Liver (tissue), 9 donors: ENCODE measurements around the gene ZP4. TPM values are rescaled to one million over a fixed set of nuclear protein-coding genes. Genes with fewer than 3 reads are reported as not detected.

Experiments used
- DNase-seq: peaks from one replicate; pipeline ENCODE4 v3.0.0-alpha.2; 2017; ENCODE audit warnings: low spot score
- H3K27ac ChIP-seq, 2 donors: one replicate each; pipeline ENCODE4 v1.7.0; 2013; ENCODE audit warnings: inconsistent platforms in 2 of 2, low read length in 2 of 2, control low read depth in 1 of 2, low read depth in 1 of 2, mild to moderate bottlenecking in 1 of 2
- H3K27me3 ChIP-seq, 4 donors: one replicate each; pipeline versions ENCODE4 v1.6.1 to v1.7.0; 2013; ENCODE audit warnings: low read length in 3 of 4, inconsistent platforms in 1 of 4, mild to moderate bottlenecking in 1 of 4, moderate library complexity in 1 of 4; ENCODE audit not compliant: control insufficient read depth in 4 of 4, insufficient read depth in 4 of 4
- H3K36me3 ChIP-seq, 4 donors: one replicate each; pipeline versions ENCODE4 v1.6.1 to v1.7.0; 2013; ENCODE audit warnings: low read length in 3 of 4, mild to moderate bottlenecking in 3 of 4, low read depth in 1 of 4, moderate library complexity in 1 of 4; ENCODE audit not compliant: control insufficient read depth in 4 of 4, insufficient read depth in 3 of 4
- H3K4me1 ChIP-seq, 4 donors: one replicate each; pipeline versions ENCODE4 v1.6.1 to v1.7.0; 2013; ENCODE audit warnings: low read length in 3 of 4, mild to moderate bottlenecking in 3 of 4, moderate library complexity in 1 of 4; ENCODE audit not compliant: control insufficient read depth in 4 of 4, insufficient read depth in 4 of 4
- H3K4me3 ChIP-seq, 3 donors: one replicate each; pipeline versions ENCODE4 v1.6.1 to v1.7.0; 2013; ENCODE audit warnings: low read length in 3 of 3, control low read depth in 1 of 3, low read depth in 1 of 3, mild to moderate bottlenecking in 1 of 3
- H3K9ac ChIP-seq, 2 donors: one replicate each; pipeline ENCODE4 v1.7.0; 2013; ENCODE audit warnings: low read length in 2 of 2, mild to moderate bottlenecking in 2 of 2, moderate library complexity in 2 of 2, control low read depth in 1 of 2, low read depth in 1 of 2
- H3K9me3 ChIP-seq, 4 donors: one replicate each; pipeline versions ENCODE4 v1.6.1 to v1.7.0; 2013; ENCODE audit warnings: low read length in 3 of 4; ENCODE audit not compliant: control insufficient read depth in 4 of 4
- ATF3 ChIP-seq: IDR thresholded peaks from 2 replicates; pipeline ENCODE4 v1.6.1; 2016; ENCODE audit warnings: antibody characterized with exemption
- EGR1 ChIP-seq, 2 donors: IDR thresholded peaks; 2 replicates each; pipeline ENCODE4 v1.6.1; 2016 to 2018; ENCODE audit warnings: antibody characterized with exemption in 2 of 2, low read depth in 2 of 2
- FOXA1 ChIP-seq: IDR thresholded peaks from 2 replicates; pipeline ENCODE4 v1.6.1; 2016; ENCODE audit warnings: antibody characterized with exemption
- FOXA2 ChIP-seq: IDR thresholded peaks from 2 replicates; pipeline ENCODE4 v1.6.1; 2016; ENCODE audit warnings: antibody characterized with exemption
- GABPA ChIP-seq, 2 donors: IDR thresholded peaks in 1 of 2; conservative IDR thresholded peaks in 1 of 2; 2 replicates each; pipeline ENCODE4 v1.6.1; 2016; ENCODE audit warnings: antibody characterized with exemption in 2 of 2, mild to moderate bottlenecking in 1 of 2, moderate library complexity in 1 of 2
- HNF4A ChIP-seq, 2 donors: conservative IDR thresholded peaks; 2 replicates each; pipeline ENCODE4 v1.6.1; 2016; ENCODE audit warnings: antibody characterized with exemption in 2 of 2, mild to moderate bottlenecking in 2 of 2
- HNF4G ChIP-seq: IDR thresholded peaks from 2 replicates; pipeline ENCODE4 v1.6.1; 2016; ENCODE audit warnings: antibody characterized with exemption
- NR2F2 ChIP-seq: IDR thresholded peaks from 2 replicates; pipeline ENCODE4 v1.6.1; 2016; ENCODE audit warnings: antibody characterized with exemption
- RAD21 ChIP-seq, 2 donors: IDR thresholded peaks; 2 replicates each; pipeline ENCODE4 v1.6.1; 2016; ENCODE audit warnings: antibody characterized with exemption in 2 of 2, mild to moderate bottlenecking in 2 of 2
- REST ChIP-seq: IDR thresholded peaks from 2 replicates; pipeline ENCODE4 v1.6.1; 2016; ENCODE audit warnings: antibody characterized with exemption, mild to moderate bottlenecking
- RXRA ChIP-seq, 2 donors: IDR thresholded peaks; 2 replicates each; pipeline ENCODE4 v1.6.1; 2017 to 2018; ENCODE audit warnings: antibody characterized with exemption in 2 of 2, mild to moderate bottlenecking in 1 of 2
- SP1 ChIP-seq: IDR thresholded peaks from 2 replicates; pipeline ENCODE4 v1.6.1; 2018; ENCODE audit warnings: antibody characterized with exemption, mild to moderate bottlenecking
- TAF1 ChIP-seq: conservative IDR thresholded peaks from 2 replicates; pipeline ENCODE4 v1.6.1; 2016; ENCODE audit warnings: antibody characterized with exemption, mild to moderate bottlenecking
- YY1 ChIP-seq: IDR thresholded peaks from 2 replicates; pipeline ENCODE4 v1.6.1; 2016; ENCODE audit warnings: antibody characterized with exemption, mild to moderate bottlenecking
- ZBTB33 ChIP-seq: IDR thresholded peaks from 2 replicates; pipeline ENCODE4 v1.6.1; 2016; ENCODE audit warnings: antibody characterized with exemption
- WGBS: extraction: QIAGEN DNeasy Blood & Tissue Kit; methylation state at CpG from one replicate; pipeline ENCODE4 v1.1.7; 2013; 5-methylcytosine and 5-hydroxymethylcytosine counted together
- polyA plus RNA-seq, 2 donors: library from polyadenylated mRNA; stranded (reverse) in 1 of 2; unstranded in 1 of 2; fragments of 200-250 nt in 1 of 2; fragments of >200 nt in 1 of 2; fragmentation: Nextera tagmentation in 1 of 2; extraction: Ambion mirVana in 1 of 2; gene quantifications; one replicate each; pipeline versions ENCODE4 v1.2.1 to v1.2.3, GENCODE V29; 2013 to 2015
- total RNA-seq, 2 donors: library from RNA; depleted of rRNA; stranded (reverse); fragments of >200 nt; gene quantifications; one replicate each; pipeline ENCODE4 v1.2.3, GENCODE V29; 2014
- TF ChIP-seq, protein P1 (sequence below): fragments of 150-350 bp; IDR thresholded peaks from 2 replicates; pipeline ENCODE4 v1.5.1; 2017; ENCODE audit warnings: improper control_type of control experiment, low read depth, low read length; ENCODE audit not compliant: missing input control
- TF ChIP-seq, protein P2 (sequence below): IDR thresholded peaks from 2 replicates; pipeline ENCODE4 v1.6.1; 2016; ENCODE audit warnings: antibody characterized with exemption
- donor health status: healthy.
- donor health status: healthy.
- donor health status: healthy.
- donor health status: healthy.
- donor health status: healthy.

The ZP4 gene
- total and polyA plus RNA-seq, 4 donors = not detected

DNA sequence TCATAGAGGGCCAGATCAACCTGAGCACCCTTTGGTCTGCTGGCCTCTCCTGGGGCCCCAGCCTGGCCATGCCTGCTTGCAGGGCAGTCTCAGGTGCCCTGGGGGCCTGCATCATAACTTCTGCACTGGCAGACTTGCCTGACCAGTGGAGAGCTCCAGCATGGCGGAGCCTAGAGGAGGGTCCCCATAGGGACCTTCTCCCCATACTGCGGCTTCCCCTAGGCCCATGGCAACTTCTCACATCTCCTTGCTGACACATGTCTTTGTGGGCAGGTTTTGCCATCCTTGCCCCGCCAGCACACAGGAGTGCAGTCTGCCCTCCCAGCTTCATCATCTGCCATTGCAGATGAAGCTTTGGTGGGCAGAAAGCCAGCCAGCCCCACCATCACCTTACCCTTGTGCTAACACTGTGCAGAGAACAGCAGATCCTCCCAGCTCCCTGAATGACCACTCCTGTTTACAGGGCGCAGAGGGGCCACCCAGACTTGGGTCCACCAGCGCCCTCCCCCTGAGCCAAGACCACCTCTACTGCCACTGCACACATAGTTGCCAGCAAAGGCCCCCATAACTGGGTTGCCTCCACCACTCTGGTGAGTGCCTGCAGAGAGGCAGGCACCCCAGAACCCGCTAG, 51.7 kb downstream of the ZP4 start:
- H3K4me1 ChIP-seq = no peaks in the 10 kb centered on the region
- no peak overlapping the region for H3K9ac ChIP-seq
- H3K4me3 ChIP-seq = no peak overlapping the region
- WGBS = 84% methylated on average over 6 of the region's 6 CpGs
- H3K9me3 ChIP-seq = no peaks in the 10 kb centered on the region
- TF ChIP-seq YY1 = no peak
- TF ChIP-seq, protein P1, sequence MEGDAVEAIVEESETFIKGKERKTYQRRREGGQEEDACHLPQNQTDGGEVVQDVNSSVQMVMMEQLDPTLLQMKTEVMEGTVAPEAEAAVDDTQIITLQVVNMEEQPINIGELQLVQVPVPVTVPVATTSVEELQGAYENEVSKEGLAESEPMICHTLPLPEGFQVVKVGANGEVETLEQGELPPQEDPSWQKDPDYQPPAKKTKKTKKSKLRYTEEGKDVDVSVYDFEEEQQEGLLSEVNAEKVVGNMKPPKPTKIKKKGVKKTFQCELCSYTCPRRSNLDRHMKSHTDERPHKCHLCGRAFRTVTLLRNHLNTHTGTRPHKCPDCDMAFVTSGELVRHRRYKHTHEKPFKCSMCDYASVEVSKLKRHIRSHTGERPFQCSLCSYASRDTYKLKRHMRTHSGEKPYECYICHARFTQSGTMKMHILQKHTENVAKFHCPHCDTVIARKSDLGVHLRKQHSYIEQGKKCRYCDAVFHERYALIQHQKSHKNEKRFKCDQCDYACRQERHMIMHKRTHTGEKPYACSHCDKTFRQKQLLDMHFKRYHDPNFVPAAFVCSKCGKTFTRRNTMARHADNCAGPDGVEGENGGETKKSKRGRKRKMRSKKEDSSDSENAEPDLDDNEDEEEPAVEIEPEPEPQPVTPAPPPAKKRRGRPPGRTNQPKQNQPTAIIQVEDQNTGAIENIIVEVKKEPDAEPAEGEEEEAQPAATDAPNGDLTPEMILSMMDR = no peak
- TF ChIP-seq RXRA (IDR thresholded peaks at IDR 0.05) = no peak
- no peak for TF ChIP-seq FOXA2
- TF ChIP-seq FOXA1 = no peak
- TF ChIP-seq TAF1 = no peak
- TF ChIP-seq ATF3 = no peak
- TF ChIP-seq SP1 = no peak
- TF ChIP-seq GABPA (IDR thresholded peaks at IDR 0.05 in 1 of 2, conservative IDR thresholded peaks at IDR 0.05 in 1 of 2) = no peak
- TF ChIP-seq, protein P2, sequence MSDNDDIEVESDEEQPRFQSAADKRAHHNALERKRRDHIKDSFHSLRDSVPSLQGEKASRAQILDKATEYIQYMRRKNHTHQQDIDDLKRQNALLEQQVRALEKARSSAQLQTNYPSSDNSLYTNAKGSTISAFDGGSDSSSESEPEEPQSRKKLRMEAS = no peak
- no peak for TF ChIP-seq ZBTB33
- TF ChIP-seq NR2F2 = no peak
- no peak for TF ChIP-seq REST
- TF ChIP-seq EGR1 (IDR thresholded peaks at IDR 0.05; ENCODE audit: low read depth in 2 of 2) = no peak
- no peak for TF ChIP-seq HNF4A (conservative IDR thresholded peaks at IDR 0.05)
- H3K27me3 ChIP-seq = peaks cover 0 to 3% (median 0%) of the 10 kb centered on the region in 4 donors
- H3K36me3 ChIP-seq = no peaks in the 10 kb centered on the region
- DNase-seq = no peak
- H3K27ac ChIP-seq = no peak overlapping the region

- H3K9me3 ChIP-seq = no peaks in the 10 kb centered on the region
- H3K4me1 ChIP-seq = no peaks in the 10 kb centered on the region
- TF ChIP-seq REST (no peak), TAF1 (no peak), ZBTB33 (no peak), HNF4G (no peak), HNF4A (conservative IDR thresholded peaks at IDR 0.05) (no peak), RAD21 (IDR thresholded peaks at IDR 0.05) (no peak)
- no peak for DNase-seq
- H3K4me3 ChIP-seq = no peak overlapping the region
- peaks cover 0 to 3% (median 0%) of the 10 kb centered on the region in 4 donors for H3K27me3 ChIP-seq
- H3K36me3 ChIP-seq = no peaks in the 10 kb centered on the region
- H3K9ac ChIP-seq = no peak overlapping the region
- 55% methylated on average over 3 of the region's 3 CpGs for WGBS
- no peak overlapping the region for H3K27ac ChIP-seq
Observed at GRCh38 chr1:237838320-237838719, 52.4 kb downstream of the ZP4 start.
